Hepatocyte (in vitro differentiated cells): ENCODE results near the gene MYO18B. TPM values are rescaled to one million over a fixed set of nuclear protein-coding genes. Genes with fewer than 3 reads are reported as not detected.

Experiments
- DNase-seq: peaks from one replicate; pipeline ENCODE4 v3.0.0-alpha.2; 2016; ENCODE audit warnings: low spot score
- H2AFZ ChIP-seq: fragments of 200-600 bp; sonication (generic); 2 replicates; pipeline ENCODE4 v1.6.0; 2016; ENCODE audit warnings: antibody characterized with exemption, mild to moderate bottlenecking
- H3K27ac ChIP-seq: fragments of 200-600 bp; sonication (generic); 2 replicates; pipeline ENCODE4 v1.5.1; 2016; ENCODE audit warnings: mild to moderate bottlenecking
- H3K27me3 ChIP-seq: fragments of 200-600 bp; sonication (generic); 2 replicates; pipeline ENCODE4 v1.6.1; 2016
- H3K36me3 ChIP-seq: fragments of 200-600 bp; sonication (generic); replicated peaks from 2 replicates; pipeline ENCODE4 v1.5.1; 2016; ENCODE audit warnings: low read depth; ENCODE audit not compliant: insufficient read depth
- H3K4me1 ChIP-seq: fragments of 200-600 bp; sonication (generic); 2 replicates; pipeline ENCODE4 v1.5.1; 2016; ENCODE audit warnings: mild to moderate bottlenecking, moderate library complexity; ENCODE audit not compliant: insufficient read depth
- H3K4me2 ChIP-seq: fragments of 200-600 bp; sonication (generic); 2 replicates; pipeline ENCODE4 v1.6.0; 2016
- H3K4me3 ChIP-seq: fragments of 200-600 bp; sonication (generic); 2 replicates; pipeline ENCODE4 v1.5.1; 2016; ENCODE audit warnings: mild to moderate bottlenecking
- H3K79me2 ChIP-seq: fragments of 200-600 bp; sonication (generic); 2 replicates; pipeline ENCODE4 v1.6.0; 2017; ENCODE audit warnings: mild to moderate bottlenecking
- H3K9me2 ChIP-seq: fragments of 200-600 bp; sonication (generic); replicated peaks from 2 replicates; pipeline ENCODE4 v1.6.0; 2017; ENCODE audit warnings: mild to moderate bottlenecking; ENCODE audit not compliant: insufficient read depth
- H3K9me3 ChIP-seq: fragments of 200-600 bp; sonication (generic); 2 replicates; pipeline ENCODE4 v1.5.1; 2016; ENCODE audit warnings: low read depth, mild to moderate bottlenecking
- H4K20me1 ChIP-seq: fragments of 200-600 bp; sonication (generic); 2 replicates; pipeline ENCODE4 v1.6.0; 2016; ENCODE audit warnings: mild to moderate bottlenecking; ENCODE audit not compliant: insufficient read depth, poor library complexity, severe bottlenecking
- CTCF ChIP-seq: fragments of 200-600 bp; sonication (generic); IDR thresholded peaks from 2 replicates; pipeline ENCODE4 v1.5.1; 2016; ENCODE audit warnings: antibody characterized with exemption, mild to moderate bottlenecking; ENCODE audit not compliant: poor library complexity
- EZH2 ChIP-seq: fragments of 200-600 bp; sonication (generic); IDR thresholded peaks from 2 replicates; pipeline ENCODE4 v1.6.1; 2016; ENCODE audit warnings: antibody characterized with exemption, mild to moderate bottlenecking, borderline replicate concordance
- EZH2phosphoT487 ChIP-seq: fragments of 200-600 bp; sonication (generic); IDR thresholded peaks from one replicate; pipeline ENCODE4 v1.6.1; 2018; ENCODE audit warnings: antibody characterized with exemption, mild to moderate bottlenecking, low read depth, moderate library complexity; ENCODE audit not compliant: unreplicated experiment, severe bottlenecking
- WGBS: methylation state at CpG from one replicate; pipeline ENCODE4 v1.1.6; 2016; ENCODE audit warnings: low lambda C conversion rate; ENCODE audit errors: missing lambda C conversion rate; 5-methylcytosine and 5-hydroxymethylcytosine counted together
- polyA plus RNA-seq: library from polyadenylated mRNA; unstranded; fragments of >200 nt; fragmentation: Nextera tagmentation; extraction: Ambion mirVana; gene quantifications from 2 replicates; pipeline ENCODE4 v1.2.1, GENCODE V29; 2016
- total RNA-seq: library from RNA; depleted of rRNA; stranded (reverse); fragments of >200 nt; gene quantifications from 2 replicates; pipeline ENCODE4 v1.2.3, GENCODE V29; 2014

MYO18B gene
- total and polyA plus RNA-seq, 2 experiments from 2014 or later, result 0.23 TPM; not detected in 1

- H3K4me1 ChIP-seq, result no peaks in the 10 kb centered on the region
- no peak overlapping the region for H3K4me2 ChIP-seq
- no peak for DNase-seq
- H3K79me2 ChIP-seq, result no peaks in the 10 kb centered on the region
- no peak overlapping the region for H3K27ac ChIP-seq
- no peaks in the 10 kb centered on the region for H3K27me3 ChIP-seq
- no peak overlapping the region for H2AFZ ChIP-seq
- TF ChIP-seq EZH2, result no peak
- no peak for TF ChIP-seq EZH2phosphoT487
- TF ChIP-seq CTCF, result no peak
- no peaks in the 10 kb centered on the region for H3K36me3 ChIP-seq
- no peaks in the 10 kb centered on the region for H3K9me3 ChIP-seq
- 88% methylated on average over 2 of the region's 2 CpGs for WGBS
- no peaks in the 10 kb centered on the region for H3K9me2 ChIP-seq
- H3K4me3 ChIP-seq, result no peak overlapping the region
- H4K20me1 ChIP-seq, result no peaks in the 10 kb centered on the region
Measured at GRCh38 chr22:26045051-26045450, 303.1 kb downstream of the MYO18B start.

- no peak overlapping the region for H3K4me3 ChIP-seq
- peaks cover 5% of the 10 kb centered on the region for H3K27me3 ChIP-seq
- H3K9me2 ChIP-seq, result no peaks in the 10 kb centered on the region
- H3K27ac ChIP-seq, result no peak overlapping the region
- no peak overlapping the region for H2AFZ ChIP-seq
- no peaks in the 10 kb centered on the region for H3K4me1 ChIP-seq
- H3K4me2 ChIP-seq, result no peak overlapping the region
- H4K20me1 ChIP-seq, result no peaks in the 10 kb centered on the region
- DNase-seq, result no peak
- 83% methylated on average over 3 of the region's 3 CpGs for WGBS
- no peaks in the 10 kb centered on the region for H3K9me3 ChIP-seq
- no peaks in the 10 kb centered on the region for H3K36me3 ChIP-seq
- no peaks in the 10 kb centered on the region for H3K79me2 ChIP-seq
- no peak for TF ChIP-seq EZH2phosphoT487
- TF ChIP-seq EZH2, result no peak
- TF ChIP-seq CTCF, result no peak
Measured at GRCh38 chr22:26045860-26046259, 303.9 kb downstream of the MYO18B start.

- H3K36me3 ChIP-seq, result no peaks in the 10 kb centered on the region
- TF ChIP-seq EZH2, result no peak
- no peak overlapping the region for H2AFZ ChIP-seq
- no peak overlapping the region for H3K4me3 ChIP-seq
- 98% methylated on average over 2 of the region's 2 CpGs for WGBS
- no peaks in the 10 kb centered on the region for H3K79me2 ChIP-seq
- H3K27me3 ChIP-seq, result peaks cover 5% of the 10 kb centered on the region
- DNase-seq, result no peak
- H3K4me2 ChIP-seq, result no peak overlapping the region
- no peaks in the 10 kb centered on the region for H3K4me1 ChIP-seq
- no peaks in the 10 kb centered on the region for H4K20me1 ChIP-seq
- H3K9me2 ChIP-seq, result no peaks in the 10 kb centered on the region
- no peak overlapping the region for H3K27ac ChIP-seq
- H3K9me3 ChIP-seq, result no peaks in the 10 kb centered on the region
Measured at GRCh38 chr22:26047516-26047915, 305.5 kb downstream of the MYO18B start.

GRCh38 chr22:26047920-26048319 lies 305.9 kb downstream of the MYO18B start:
- Histone ChIP-seq H3K79me2 (no peaks in the 10 kb centered on the region), H3K9me2 (no peaks in the 10 kb centered on the region), H2AFZ (no peak overlapping the region), H3K27ac (no peak overlapping the region), H3K4me1 (no peaks in the 10 kb centered on the region), H3K27me3 (peaks cover 6% of the 10 kb centered on the region), H3K4me3 (no peak overlapping the region), H3K4me2 (no peak overlapping the region), H3K9me3 (no peaks in the 10 kb centered on the region), H3K36me3 (no peaks in the 10 kb centered on the region), H4K20me1 (no peaks in the 10 kb centered on the region)
- WGBS, result 84% methylated on average over 8 of the region's 8 CpGs
- no peak for DNase-seq
- TF ChIP-seq EZH2phosphoT487 (no peak), CTCF (no peak), EZH2 (no peak)
